K562 (cell line): ENCODE data around the gene HOXC12. TPM values are rescaled to one million over a fixed set of nuclear protein-coding genes. Genes with fewer than 3 reads are reported as not detected.

Experiments used
- CREBBP ChIP-seq: IDR thresholded peaks from one replicate; pipeline ENCODE4 v1.6.1; 2012; ENCODE audit warnings: low read depth, mild to moderate bottlenecking, control low read depth, inconsistent platforms, low read length
- ELF2 ChIP-seq: fragments of 250-450 bp; sonication (Bioruptor Pico); IDR thresholded peaks from 2 replicates; pipeline ENCODE4 v1.5.0; 2021; ENCODE audit warnings: mild to moderate bottlenecking
- HNRNPL ChIP-seq: fragments of 200-400 bp; formaldehyde crosslinking; IDR thresholded peaks from 2 replicates; pipeline ENCODE4 v1.6.1; 2017; ENCODE audit warnings: low read depth, mild to moderate bottlenecking, low read length
- HNRNPUL1 ChIP-seq: fragments of 200-400 bp; formaldehyde crosslinking; IDR thresholded peaks from 2 replicates; pipeline ENCODE4 v1.6.1; 2017; ENCODE audit warnings: low read length
- KAT7 ChIP-seq: sonication (generic); formaldehyde crosslinking; IDR thresholded peaks from 2 replicates; pipeline ENCODE4 v1.8.0; 2022; ENCODE audit warnings: missing genetic modification reagents, mild to moderate bottlenecking, borderline replicate concordance
- MCM2 ChIP-seq: fragments of 450-650 bp; IDR thresholded peaks from 2 replicates; pipeline ENCODE4 v1.6.1; 2017; ENCODE audit warnings: low read depth, mild to moderate bottlenecking
- NFRKB ChIP-seq: fragments of 450-650 bp; IDR thresholded peaks from 2 replicates; pipeline ENCODE4 v1.6.1; 2016; ENCODE audit warnings: low read depth
- NFXL1 ChIP-seq: fragments of 450-650 bp; formaldehyde crosslinking; IDR thresholded peaks from 2 replicates; pipeline ENCODE4 v1.4.0; 2021; ENCODE audit warnings: mild to moderate bottlenecking
- RAD21 ChIP-seq, 2 experiments: fragments of 250-450 bp in 1 of 2; fragments of 450-650 bp in 1 of 2; sonication (Bioruptor Pico) in 1 of 2; formaldehyde crosslinking in 1 of 2; IDR thresholded peaks in 1 of 2; conservative IDR thresholded peaks in 1 of 2; 2 replicates each; pipeline versions ENCODE4 v1.4.0 to v1.8.0; 2020 to 2022; ENCODE audit warnings: mild to moderate bottlenecking in 2 of 2, moderate library complexity in 1 of 2
- RBM39 ChIP-seq: fragments of 200-400 bp; formaldehyde crosslinking; optimal IDR thresholded peaks from 2 replicates; pipeline ENCODE3; 2018; ENCODE audit warnings: low read depth, low read length
- SMAD1 ChIP-seq: fragments of 150-350 bp; IDR thresholded peaks from 2 replicates; pipeline ENCODE4 v1.6.1; 2014; ENCODE audit warnings: low read length, low read depth; ENCODE audit not compliant: partially characterized antibody
- TARDBP ChIP-seq: fragments of 450-650 bp; IDR thresholded peaks from 2 replicates; pipeline ENCODE4 v1.6.1; 2016
- ZNF830 ChIP-seq: fragments of 250-450 bp; sonication (Bioruptor Pico); IDR thresholded peaks from 2 replicates; pipeline ENCODE4 v1.5.0; 2021; ENCODE audit warnings: mild to moderate bottlenecking
- polyA plus RNA-seq, 8 experiments: library from polyadenylated mRNA; depleted of rRNA in 4 of 8; stranded (reverse) in 5 of 8; unstranded in 3 of 8; fragments of >200 nt; fragmentation: Nextera tagmentation in 2 of 8; fragmentation: Illumina TruSeq in 1 of 8; extraction: Ambion mirVana in 2 of 8; extraction: Trizol in 1 of 8; gene quantifications; 2 replicates each; pipeline versions ENCODE4 v1.2.1 to v1.2.3, GENCODE V29; 2011 to 2014; ENCODE audit warnings: inconsistent platforms in 1 of 8, missing spikeins in 1 of 8
- total RNA-seq, 7 experiments: library from RNA; depleted of rRNA in 6 of 7; stranded (reverse); fragments of >200 nt in 6 of 7; fragmentation: Illumina TruSeq in 2 of 7; extraction: Trizol in 2 of 7; gene quantifications; 2 replicates each; pipeline versions ENCODE4 v1.2.1 to v1.2.3, GENCODE V29; 2011 to 2021; ENCODE audit warnings: low replicate concordance in 1 of 7
- TF ChIP-seq, protein P1 (sequence below): fragments of 450-650 bp; IDR thresholded peaks from 2 replicates; pipeline ENCODE4 v1.6.1; 2016; ENCODE audit warnings: missing biosample characterization, missing genetic modification characterization
- TF ChIP-seq, protein P2 (sequence below): sonication (generic); formaldehyde crosslinking; IDR thresholded peaks from 2 replicates; pipeline ENCODE4 v1.8.0; 2023; ENCODE audit warnings: mild to moderate bottlenecking, missing genetic modification reagents
- TF ChIP-seq, protein P3 (sequence below), 2 experiments: IDR thresholded peaks in 1 of 2; conservative IDR thresholded peaks in 1 of 2; 2 replicates each; pipeline ENCODE4 v1.6.1; 2016; ENCODE audit warnings: low read depth in 2 of 2, mild to moderate bottlenecking in 1 of 2, missing compliant biosample characterization in 1 of 2, missing genetic modification characterization in 1 of 2, moderate library complexity in 1 of 2
- TF ChIP-seq, protein P4 (sequence below): sonication (generic); formaldehyde crosslinking; IDR thresholded peaks from 2 replicates; pipeline ENCODE4 v1.8.0; 2022; ENCODE audit warnings: mild to moderate bottlenecking, missing genetic modification reagents
- TF ChIP-seq, protein P5 (sequence below): sonication (generic); formaldehyde crosslinking; IDR thresholded peaks from 2 replicates; pipeline ENCODE4 v1.8.1; 2023; ENCODE audit warnings: mild to moderate bottlenecking, missing genetic modification reagents

The HOXC12 gene
- total and polyA plus RNA-seq, 9 of the 15 experiments (the other 6 are each of a cell fraction or from before 2014, with no cell fraction given) = 0.04 to 0.36 (median 0.11) TPM; not detected in 1

DNA sequence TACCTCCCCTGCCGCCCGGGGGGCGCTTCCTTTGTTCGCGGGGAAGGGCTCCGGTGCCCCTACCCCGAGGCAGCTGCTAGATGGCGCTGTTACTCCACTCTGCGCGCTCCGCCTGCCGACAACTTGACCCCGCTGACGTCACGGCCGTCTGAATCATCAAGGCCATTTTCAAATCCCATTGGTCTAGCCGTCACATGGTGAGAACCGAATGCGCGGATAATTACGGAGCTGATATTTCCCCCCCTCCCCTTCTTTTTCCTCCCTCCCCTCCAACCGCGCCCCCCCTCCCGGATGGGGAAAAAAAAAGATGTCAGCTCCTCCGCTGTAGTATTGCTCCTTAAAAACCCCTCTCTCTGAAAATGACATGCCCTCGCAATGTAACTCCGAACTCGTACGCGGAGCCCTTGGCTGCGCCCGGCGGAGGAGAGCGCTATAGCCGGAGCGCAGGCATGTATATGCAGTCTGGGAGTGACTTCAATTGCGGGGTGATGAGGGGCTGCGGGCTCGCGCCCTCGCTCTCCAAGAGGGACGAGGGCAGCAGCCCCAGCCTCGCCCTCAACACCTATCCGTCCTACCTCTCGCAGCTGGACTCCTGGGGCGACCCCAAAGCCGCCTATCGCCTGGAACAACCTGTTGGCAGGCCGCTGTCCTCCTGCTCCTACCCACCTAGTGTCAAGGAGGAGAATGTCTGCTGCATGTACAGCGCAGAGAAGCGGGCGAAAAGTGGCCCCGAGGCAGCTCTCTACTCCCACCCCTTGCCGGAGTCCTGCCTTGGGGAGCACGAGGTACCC is 30.4 kb downstream of the HOXC12 start, which contains the start of gene HOXC10 (continued):
- TF ChIP-seq, protein P1, sequence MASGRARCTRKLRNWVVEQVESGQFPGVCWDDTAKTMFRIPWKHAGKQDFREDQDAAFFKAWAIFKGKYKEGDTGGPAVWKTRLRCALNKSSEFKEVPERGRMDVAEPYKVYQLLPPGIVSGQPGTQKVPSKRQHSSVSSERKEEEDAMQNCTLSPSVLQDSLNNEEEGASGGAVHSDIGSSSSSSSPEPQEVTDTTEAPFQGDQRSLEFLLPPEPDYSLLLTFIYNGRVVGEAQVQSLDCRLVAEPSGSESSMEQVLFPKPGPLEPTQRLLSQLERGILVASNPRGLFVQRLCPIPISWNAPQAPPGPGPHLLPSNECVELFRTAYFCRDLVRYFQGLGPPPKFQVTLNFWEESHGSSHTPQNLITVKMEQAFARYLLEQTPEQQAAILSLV = no peak
- TF ChIP-seq CREBBP (no peak), ZNF830 (no peak), TARDBP (no peak), NFXL1 (CRISPR knock-in tag) (no peak), MCM2 (no peak), KAT7 (CRISPR knock-in tag) (no peak), HNRNPUL1 (no peak), SMAD1 (no peak), ELF2 (CRISPR knock-in tag) (no peak), RAD21 (CRISPR knock-in tag; conservative IDR thresholded peaks at IDR 0.05 in 1 of 2, IDR thresholded peaks at IDR 0.05 in 1 of 2) (peak; percentile 88 to 91), NFRKB (no peak), RBM39 (no peak), HNRNPL (no peak)
- TF ChIP-seq, protein P2, sequence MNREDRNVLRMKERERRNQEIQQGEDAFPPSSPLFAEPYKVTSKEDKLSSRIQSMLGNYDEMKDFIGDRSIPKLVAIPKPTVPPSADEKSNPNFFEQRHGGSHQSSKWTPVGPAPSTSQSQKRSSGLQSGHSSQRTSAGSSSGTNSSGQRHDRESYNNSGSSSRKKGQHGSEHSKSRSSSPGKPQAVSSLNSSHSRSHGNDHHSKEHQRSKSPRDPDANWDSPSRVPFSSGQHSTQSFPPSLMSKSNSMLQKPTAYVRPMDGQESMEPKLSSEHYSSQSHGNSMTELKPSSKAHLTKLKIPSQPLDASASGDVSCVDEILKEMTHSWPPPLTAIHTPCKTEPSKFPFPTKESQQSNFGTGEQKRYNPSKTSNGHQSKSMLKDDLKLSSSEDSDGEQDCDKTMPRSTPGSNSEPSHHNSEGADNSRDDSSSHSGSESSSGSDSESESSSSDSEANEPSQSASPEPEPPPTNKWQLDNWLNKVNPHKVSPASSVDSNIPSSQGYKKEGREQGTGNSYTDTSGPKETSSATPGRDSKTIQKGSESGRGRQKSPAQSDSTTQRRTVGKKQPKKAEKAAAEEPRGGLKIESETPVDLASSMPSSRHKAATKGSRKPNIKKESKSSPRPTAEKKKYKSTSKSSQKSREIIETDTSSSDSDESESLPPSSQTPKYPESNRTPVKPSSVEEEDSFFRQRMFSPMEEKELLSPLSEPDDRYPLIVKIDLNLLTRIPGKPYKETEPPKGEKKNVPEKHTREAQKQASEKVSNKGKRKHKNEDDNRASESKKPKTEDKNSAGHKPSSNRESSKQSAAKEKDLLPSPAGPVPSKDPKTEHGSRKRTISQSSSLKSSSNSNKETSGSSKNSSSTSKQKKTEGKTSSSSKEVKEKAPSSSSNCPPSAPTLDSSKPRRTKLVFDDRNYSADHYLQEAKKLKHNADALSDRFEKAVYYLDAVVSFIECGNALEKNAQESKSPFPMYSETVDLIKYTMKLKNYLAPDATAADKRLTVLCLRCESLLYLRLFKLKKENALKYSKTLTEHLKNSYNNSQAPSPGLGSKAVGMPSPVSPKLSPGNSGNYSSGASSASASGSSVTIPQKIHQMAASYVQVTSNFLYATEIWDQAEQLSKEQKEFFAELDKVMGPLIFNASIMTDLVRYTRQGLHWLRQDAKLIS (CRISPR knock-in tag) = no peak
- TF ChIP-seq, protein P3, sequence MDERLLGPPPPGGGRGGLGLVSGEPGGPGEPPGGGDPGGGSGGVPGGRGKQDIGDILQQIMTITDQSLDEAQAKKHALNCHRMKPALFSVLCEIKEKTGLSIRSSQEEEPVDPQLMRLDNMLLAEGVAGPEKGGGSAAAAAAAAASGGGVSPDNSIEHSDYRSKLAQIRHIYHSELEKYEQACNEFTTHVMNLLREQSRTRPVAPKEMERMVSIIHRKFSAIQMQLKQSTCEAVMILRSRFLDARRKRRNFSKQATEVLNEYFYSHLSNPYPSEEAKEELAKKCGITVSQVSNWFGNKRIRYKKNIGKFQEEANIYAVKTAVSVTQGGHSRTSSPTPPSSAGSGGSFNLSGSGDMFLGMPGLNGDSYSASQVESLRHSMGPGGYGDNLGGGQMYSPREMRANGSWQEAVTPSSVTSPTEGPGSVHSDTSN (CRISPR knock-in tag; IDR thresholded peaks at IDR 0.05; ENCODE audit: low read depth) = no peak
- TF ChIP-seq, protein P3 (tag; conservative IDR thresholded peaks at IDR 0.05; ENCODE audit: low read depth) = no peak
- TF ChIP-seq, protein P4, sequence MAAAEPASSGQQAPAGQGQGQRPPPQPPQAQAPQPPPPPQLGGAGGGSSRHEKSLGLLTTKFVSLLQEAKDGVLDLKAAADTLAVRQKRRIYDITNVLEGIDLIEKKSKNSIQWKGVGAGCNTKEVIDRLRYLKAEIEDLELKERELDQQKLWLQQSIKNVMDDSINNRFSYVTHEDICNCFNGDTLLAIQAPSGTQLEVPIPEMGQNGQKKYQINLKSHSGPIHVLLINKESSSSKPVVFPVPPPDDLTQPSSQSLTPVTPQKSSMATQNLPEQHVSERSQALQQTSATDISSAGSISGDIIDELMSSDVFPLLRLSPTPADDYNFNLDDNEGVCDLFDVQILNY = no peak
- TF ChIP-seq, protein P5, sequence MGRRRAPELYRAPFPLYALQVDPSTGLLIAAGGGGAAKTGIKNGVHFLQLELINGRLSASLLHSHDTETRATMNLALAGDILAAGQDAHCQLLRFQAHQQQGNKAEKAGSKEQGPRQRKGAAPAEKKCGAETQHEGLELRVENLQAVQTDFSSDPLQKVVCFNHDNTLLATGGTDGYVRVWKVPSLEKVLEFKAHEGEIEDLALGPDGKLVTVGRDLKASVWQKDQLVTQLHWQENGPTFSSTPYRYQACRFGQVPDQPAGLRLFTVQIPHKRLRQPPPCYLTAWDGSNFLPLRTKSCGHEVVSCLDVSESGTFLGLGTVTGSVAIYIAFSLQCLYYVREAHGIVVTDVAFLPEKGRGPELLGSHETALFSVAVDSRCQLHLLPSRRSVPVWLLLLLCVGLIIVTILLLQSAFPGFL (CRISPR knock-in tag) = no peak
